Testis (tissue), 3 donors: ENCODE measurements around the gene MAP2K3. TPM values are rescaled to one million over a fixed set of nuclear protein-coding genes. Genes with fewer than 3 reads are reported as not detected.

Experiments
- DNase-seq: peaks from one replicate; pipeline ENCODE4 v3.0.0-alpha.2; 2019
- H3K27ac ChIP-seq, 2 donors: fragments of 200-600 bp; sonication (generic); one replicate each; pipeline ENCODE4 v1.5.1; 2019
- H3K27me3 ChIP-seq: fragments of 200-600 bp; sonication (generic); one replicate; pipeline ENCODE4 v1.5.1; 2019
- H3K36me3 ChIP-seq: fragments of 200-600 bp; sonication (generic); one replicate; pipeline ENCODE4 v1.5.1; 2017; ENCODE audit warnings: low read depth; ENCODE audit errors: missing control alignments
- H3K4me1 ChIP-seq: fragments of 200-600 bp; sonication (generic); one replicate; pipeline ENCODE4 v1.5.1; 2019
- H3K4me3 ChIP-seq, 2 donors: fragments of 200-600 bp; sonication (generic); one replicate each; pipeline ENCODE4 v1.5.1; 2017 to 2019
- H3K9me3 ChIP-seq: fragments of 200-600 bp; sonication (generic); one replicate; pipeline ENCODE4 v1.5.1; 2017
- CTCF ChIP-seq, 3 experiments: fragments of 450-650 bp in 2 of 3; fragments of 200-600 bp in 1 of 3; sonication (generic) in 1 of 3; IDR thresholded peaks; one replicate each; pipeline ENCODE4 v1.5.1; 2016 to 2019; ENCODE audit warnings: antibody characterized with exemption in 3 of 3, mild to moderate bottlenecking in 2 of 3, moderate library complexity in 1 of 3
- POLR2A ChIP-seq: fragments of 450-650 bp; IDR thresholded peaks from one replicate; pipeline ENCODE4 v1.6.1; 2017; ENCODE audit warnings: antibody characterized with exemption, mild to moderate bottlenecking, moderate library complexity
- WGBS, 2 donors: methylation state at CpG; one replicate each; pipeline ENCODE4 v1.1.5; 2018; 5-methylcytosine and 5-hydroxymethylcytosine counted together
- intact Hi-C: fragments of 100-400 bp; cut with DNase I; formaldehyde crosslinking; loops from one replicate; pipeline ENCODE4 v1.15.1; 2023; ENCODE audit warnings: low total_unique reads
- polyA plus RNA-seq: library from polyadenylated mRNA; stranded (reverse); fragments of 350-450 nt; fragmentation: Illumina TruSeq; extraction: RNeasy Lipid Tissue Mini Kit (QIAGEN cat#74804); gene quantifications from one replicate; pipeline ENCODE4 v1.2.3, GENCODE V29; 2014; ENCODE audit warnings: low read depth, low replicate concordance; ENCODE audit not compliant: insufficient read depth
- total RNA-seq, 2 donors: library from RNA; depleted of rRNA; stranded (reverse); fragments of >200 nt; gene quantifications; one replicate each; pipeline ENCODE4 v1.2.3, GENCODE V29; 2016

Gene MAP2K3
- total and polyA plus RNA-seq, 3 donors from 2014 or later, result 13.5 to 17.5 (median 15.4) TPM

DNA sequence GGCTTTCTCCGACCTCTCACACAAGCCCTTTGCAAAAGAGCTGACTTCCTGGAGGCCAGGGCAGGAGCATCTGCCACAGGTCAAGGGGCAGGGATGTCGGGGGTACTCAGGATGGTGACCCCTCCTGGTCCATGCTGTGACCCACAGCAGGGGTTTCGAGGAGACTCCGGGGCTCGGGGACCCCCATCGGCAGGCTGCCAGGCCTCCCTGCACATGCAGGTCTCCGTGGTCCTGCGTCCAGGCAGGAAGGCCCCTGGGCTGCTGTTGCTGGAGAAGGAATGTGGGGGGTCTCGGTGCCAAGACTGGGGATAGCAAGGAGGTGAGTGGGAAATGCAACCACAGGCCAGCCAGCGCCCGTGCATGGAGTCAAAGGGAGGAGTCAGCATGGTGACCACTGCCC is 42.9 kb upstream of the MAP2K3 start:
- no peaks in the 10 kb centered on the region for H3K4me1 ChIP-seq
- DNase-seq, result no peak
- intact Hi-C loops, result no loop called here
- H3K4me3 ChIP-seq, result no peak overlapping the region
- TF ChIP-seq CTCF (IDR thresholded peaks at IDR 0.05) (no peak), POLR2A (no peak)
- H3K27me3 ChIP-seq, result no peaks in the 10 kb centered on the region
- 71 to 79% methylated on average over 11 of the region's 11 CpGs for WGBS, 2 donors
- H3K36me3 ChIP-seq, result no peaks in the 10 kb centered on the region
- no peaks in the 10 kb centered on the region for H3K9me3 ChIP-seq
- no peak overlapping the region for H3K27ac ChIP-seq

GRCh38 chr17:21242026-21242697 is 42.3 kb upstream of the MAP2K3 start:
- no peaks in the 10 kb centered on the region for H3K9me3 ChIP-seq
- H3K36me3 ChIP-seq, result no peaks in the 10 kb centered on the region
- DNase-seq, result no peak
- 46 to 59% methylated on average over 5 to 11 of the region's 11 CpGs for WGBS, 2 donors
- TF ChIP-seq CTCF (IDR thresholded peaks at IDR 0.05), result no peak
- no peak for TF ChIP-seq POLR2A
- H3K27me3 ChIP-seq, result no peaks in the 10 kb centered on the region
- no peak overlapping the region for H3K4me3 ChIP-seq
- no peaks in the 10 kb centered on the region for H3K4me1 ChIP-seq
- no peak overlapping the region for H3K27ac ChIP-seq
- intact Hi-C loops, result no loop called here

GRCh38 chr17:21242780-21243515 is 41.6 kb upstream of the MAP2K3 start:
- H3K36me3 ChIP-seq, result no peaks in the 10 kb centered on the region
- WGBS, 2 donors, result 80 to 88% methylated on average over 5 to 23 of the region's 26 CpGs
- DNase-seq, result no peak
- H3K4me3 ChIP-seq, result no peak overlapping the region
- no peak overlapping the region for H3K27ac ChIP-seq
- H3K9me3 ChIP-seq, result no peaks in the 10 kb centered on the region
- TF ChIP-seq CTCF (IDR thresholded peaks at IDR 0.05), result no peak
- TF ChIP-seq POLR2A, result no peak
- intact Hi-C loops, result no loop called here
- no peaks in the 10 kb centered on the region for H3K4me1 ChIP-seq
- H3K27me3 ChIP-seq, result no peaks in the 10 kb centered on the region

- intact Hi-C loops, result no loop called here
- Histone ChIP-seq H3K9me3 (no peaks in the 10 kb centered on the region), H3K36me3 (no peaks in the 10 kb centered on the region), H3K27me3 (no peaks in the 10 kb centered on the region), H3K4me3 (no peak overlapping the region), H3K27ac (no peak overlapping the region), H3K4me1 (no peaks in the 10 kb centered on the region)
- 71 to 82% methylated on average over 7 to 23 of the region's 23 CpGs for WGBS, 2 donors
- DNase-seq, result no peak
- TF ChIP-seq POLR2A (no peak), CTCF (IDR thresholded peaks at IDR 0.05) (no peak)
Observed at GRCh38 chr17:21243516-21244303, 40.8 kb upstream of the MAP2K3 start.
